Smooth muscle cell of the coronary artery (primary cell): Measurements from ENCODE around the gene TIGAR. TPM values are rescaled to one million over a fixed set of nuclear protein-coding genes. Genes with fewer than 3 reads are reported as not detected.

Experiments
- total RNA-seq: library from RNA; depleted of rRNA; stranded (reverse); fragments of >200 nt; gene quantifications from 2 replicates; pipeline ENCODE4 v1.2.3, GENCODE V29; 2014; ENCODE audit warnings: low replicate concordance

TIGAR gene
- 3.4 and 10.9 TPM in 2 replicates for total RNA-seq

GRCh38 chr12:4320853-4321701 is at the start of gene TIGAR:
TSS of gene TIGAR (plus strand) at chr12:4321213. CDS start at chr12:4321272, 59 bp downstream.

DNA sequence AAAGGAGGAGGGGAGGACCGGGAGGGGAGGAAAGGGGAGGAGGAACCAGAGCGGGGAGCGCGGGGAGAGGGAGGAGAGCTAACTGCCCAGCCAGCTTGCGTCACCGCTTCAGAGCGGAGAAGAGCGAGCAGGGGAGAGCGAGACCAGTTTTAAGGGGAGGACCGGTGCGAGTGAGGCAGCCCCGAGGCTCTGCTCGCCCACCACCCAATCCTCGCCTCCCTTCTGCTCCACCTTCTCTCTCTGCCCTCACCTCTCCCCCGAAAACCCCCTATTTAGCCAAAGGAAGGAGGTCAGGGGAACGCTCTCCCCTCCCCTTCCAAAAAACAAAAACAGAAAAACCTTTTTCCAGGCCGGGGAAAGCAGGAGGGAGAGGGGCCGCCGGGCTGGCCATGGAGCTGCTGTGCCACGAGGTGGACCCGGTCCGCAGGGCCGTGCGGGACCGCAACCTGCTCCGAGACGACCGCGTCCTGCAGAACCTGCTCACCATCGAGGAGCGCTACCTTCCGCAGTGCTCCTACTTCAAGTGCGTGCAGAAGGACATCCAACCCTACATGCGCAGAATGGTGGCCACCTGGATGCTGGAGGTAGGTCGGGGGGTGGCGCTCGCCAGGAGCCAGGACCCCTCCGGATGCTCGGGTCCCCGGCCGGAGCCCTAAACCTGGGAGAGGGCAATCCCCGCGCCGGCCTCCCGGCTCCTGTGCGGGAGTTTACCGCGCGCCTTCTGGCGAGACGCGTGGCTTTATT is 47.2 kb upstream of the TIGAR start, which contains the start of gene CCND2:
CCND2 (plus strand) TSS at position 111 of the 744 bp plus-strand sequence; CDS start at position 390, 279 bp downstream.

GRCh38 chr12:4379405-4379804 is 58.4 kb downstream of the TIGAR start, which contains the start of gene FGF23:
TSS of gene FGF23 (minus strand) at chr12:4379712. CDS start at chr12:4379582, 130 bp downstream.

Other genes starting within 250 kb of the TIGAR start
- gene CCND2, start 47.5 kb upstream of the TIGAR start, total RNA-seq = 24.3 and 42.7 TPM in 2 replicates
- gene FGF23, start 58.5 kb downstream of the TIGAR start, total RNA-seq = not detected in 2 replicates
- gene FGF6, start 124.6 kb downstream of the TIGAR start, total RNA-seq = not detected in 2 replicates
- 0.23 and 3.2 TPM in 2 replicates for gene RAD51AP1, start 217.7 kb downstream of the TIGAR start, total RNA-seq
- 23.2 and 88.5 TPM in 2 replicates for gene DYRK4, start 241.0 kb downstream of the TIGAR start, total RNA-seq